ENCODE data around the gene PITPNB.

DNA sequence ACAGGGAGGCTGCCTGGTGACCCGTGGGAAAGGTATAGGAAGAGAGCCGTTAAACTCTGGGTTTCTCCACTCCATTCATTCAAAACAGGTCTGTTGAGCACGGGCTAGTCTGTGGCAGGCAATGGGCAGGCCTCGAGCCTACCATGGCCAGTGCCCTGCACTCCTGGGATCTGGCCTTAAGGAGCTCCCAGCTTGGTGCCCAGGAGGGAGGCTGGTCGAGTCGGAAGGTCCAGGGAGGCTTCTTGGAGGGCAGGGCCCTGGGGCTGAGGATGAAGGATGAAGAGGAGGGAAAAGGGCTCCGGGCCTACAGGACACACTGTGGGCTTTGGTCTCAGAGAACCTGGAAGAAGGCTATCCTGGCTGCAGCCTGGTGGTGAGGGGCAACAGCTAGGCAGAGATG is 75.6 kb downstream of the PITPNB start:
- TF ChIP-seq CTCF (IDR thresholded peaks at IDR 0.05; ENCODE audit: low read depth, low read length) (no peak), EZH2phosphoT487 (IDR thresholded peaks at IDR 0.05; ENCODE audit: low read depth) (no peak)

Data from OCI-LY3 (cell line).